Activated CD8-positive, alpha-beta T cell treated with anti-CD3 and anti-CD28 coated beads, Interleukin-2, amount 10 ng/mL, durations not matched to agents 7 days and 5 days (primary cell): ENCODE measurements around the gene KCTD20. TPM values are rescaled to one million over a fixed set of nuclear protein-coding genes. Genes with fewer than 3 reads are reported as not detected.
A peak's percentile ranks its signal among the peaks of the same experiment; 100 is the strongest.
"Not testable (repeated sequence)": the region's sequence is repeated elsewhere in the genome, so short reads cannot be mapped to it uniquely, and the experiment has no call there.

ENCODE experiments used
- ATAC-seq: fragments of 150-1000 bp; cut with Tn5 transposase; one replicate; pipeline ENCODE4 v1.10.0; 2021; ENCODE audit warnings: moderate library complexity
- CTCF ChIA-PET: fragments of 350-600 bp; sonication (Branson Sonifier 250); formaldehyde crosslinking; loops from one replicate; lab custom pipeline; 2021; ENCODE audit warnings: antibody characterized with exemption; lab: Charles Lee
- POLR2A ChIA-PET: fragments of 350-600 bp; sonication (Branson Sonifier 250); formaldehyde crosslinking; loops from one replicate; lab custom pipeline; 2021; ENCODE audit warnings: antibody characterized with exemption; lab: Charles Lee
- DNase-seq: peaks from one replicate; pipeline ENCODE4 v3.0.0-alpha.2; 2020
- H3K27ac Mint-ChIP-seq: one replicate; pipeline ENCODE4 v1.8.0; 2021; ENCODE audit warnings: mild to moderate bottlenecking, mixed read lengths
- H3K27me3 Mint-ChIP-seq: one replicate; pipeline ENCODE4 v1.8.0; 2021; ENCODE audit warnings: low read depth, mixed read lengths
- H3K36me3 Mint-ChIP-seq: one replicate; pipeline ENCODE4 v1.8.0; 2021; ENCODE audit warnings: low read depth, mixed read lengths
- H3K4me1 Mint-ChIP-seq: one replicate; pipeline ENCODE4 v1.8.0; 2021; ENCODE audit warnings: low read depth, mixed read lengths
- H3K4me3 Mint-ChIP-seq: one replicate; pipeline ENCODE4 v1.8.0; 2021; ENCODE audit warnings: mild to moderate bottlenecking, mixed read lengths
- H3K9me3 Mint-ChIP-seq: one replicate; pipeline ENCODE4 v1.8.0; 2022; ENCODE audit warnings: mixed read lengths; ENCODE audit not compliant: insufficient read depth
- total RNA-seq, 2 experiments: library from RNA; stranded (reverse); gene quantifications; one replicate each; pipeline ENCODE4 v1.2.3, GENCODE V29; 2021

The KCTD20 gene
- total RNA-seq = 10 to 100 TPM; 56.5 to 58.9 TPM

DNA sequence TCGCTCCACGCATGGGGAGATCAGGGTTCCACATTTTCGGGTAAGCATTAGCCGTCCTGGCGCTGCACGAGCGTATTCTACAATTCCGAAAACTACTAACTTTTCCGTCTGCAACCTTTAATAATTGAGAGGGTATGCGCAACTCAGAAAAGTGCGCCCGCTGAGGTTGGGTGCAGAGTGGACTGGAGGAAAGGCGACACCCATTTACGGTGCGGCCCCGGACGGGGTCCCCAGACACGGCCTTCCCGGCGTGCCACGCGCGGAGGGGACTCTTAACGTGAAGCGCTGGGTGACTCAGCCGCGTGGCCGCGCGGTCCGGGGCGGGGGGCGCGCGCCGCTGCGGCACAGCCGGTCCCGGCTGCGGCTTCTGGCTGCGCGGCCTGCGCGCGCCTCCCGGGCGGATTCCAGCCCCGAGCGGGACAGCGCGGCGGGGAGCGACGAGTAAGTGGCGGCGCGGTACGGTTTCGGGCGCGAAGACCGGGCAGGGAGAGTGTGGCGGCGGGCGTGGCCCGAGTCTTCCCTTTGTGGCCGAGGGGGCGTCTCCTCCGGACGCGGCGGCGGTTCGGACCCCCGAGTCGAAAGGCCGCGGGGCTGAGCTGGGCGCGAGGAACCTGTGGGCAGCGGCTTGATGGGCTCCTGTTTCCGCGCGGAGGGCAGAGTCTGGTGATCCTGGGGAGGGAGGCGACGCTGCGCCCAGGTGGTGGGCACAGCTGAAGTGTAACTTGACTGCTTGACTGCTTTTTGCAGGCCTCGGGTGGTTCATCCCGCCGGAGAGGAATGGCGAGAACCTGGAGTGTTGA is at the start of gene KCTD20, which contains the start of gene PXT1:
TSS of gene KCTD20 (plus strand) at position 330 of the 800 bp plus-strand sequence. CDS start 27,098 bp downstream, outside the sequence.
TSS of gene PXT1 (minus strand) at position 184 of the 800 bp plus-strand sequence. CDS start 16,772 bp downstream, outside the sequence.
- peak within 1 kb of the TSS; percentile 96 for H3K4me3 Mint-ChIP-seq
- no peaks in the 10 kb centered on the region for H3K27me3 Mint-ChIP-seq
- no peaks in the 10 kb centered on the region for H3K9me3 Mint-ChIP-seq
- ChIA-PET CTCF (interaction anchor here (0.7 to 0.8 kb wide), 2 partner anchors 20 to 65 kb away, joined by 3 to 8 read pairs; no protein-coding TSS in a partner anchor), POLR2A (interaction anchor here (0.6 to 1.1 kb wide), 6 partner anchors 14 to 391 kb away, joined by 3 to 4 read pairs (median 3); partner anchors contain the start of gene SRSF3)
- peaks cover 23% of the 10 kb centered on the region for H3K36me3 Mint-ChIP-seq
- peak within 1 kb of the TSS; percentile 96 for H3K27ac Mint-ChIP-seq
- ATAC-seq (peak; percentile 87), DNase-seq (peak; percentile 90)
- peaks cover 38% of the 10 kb centered on the region for H3K4me1 Mint-ChIP-seq

DNA sequence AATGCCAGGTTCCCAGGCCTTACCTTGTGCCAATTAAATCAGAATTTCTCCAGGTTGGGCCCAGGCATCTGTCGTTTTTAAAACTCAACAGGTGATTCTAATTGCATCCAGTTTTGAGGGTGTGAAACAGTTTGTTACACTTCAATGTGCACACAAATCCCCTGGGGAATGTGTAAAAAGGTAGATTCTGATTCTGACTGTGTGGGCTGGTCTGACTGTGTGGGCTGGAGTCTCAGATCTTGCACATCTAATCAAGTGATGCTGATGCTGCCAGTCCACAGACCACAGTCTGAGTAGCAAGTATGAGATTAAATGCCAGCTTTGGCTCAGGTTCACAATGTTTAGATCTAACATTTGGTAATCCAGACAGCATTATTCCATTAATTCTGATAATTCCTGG is 42.8 kb upstream of the KCTD20 start:
- CTCF ChIA-PET = no interaction called here

DNA sequence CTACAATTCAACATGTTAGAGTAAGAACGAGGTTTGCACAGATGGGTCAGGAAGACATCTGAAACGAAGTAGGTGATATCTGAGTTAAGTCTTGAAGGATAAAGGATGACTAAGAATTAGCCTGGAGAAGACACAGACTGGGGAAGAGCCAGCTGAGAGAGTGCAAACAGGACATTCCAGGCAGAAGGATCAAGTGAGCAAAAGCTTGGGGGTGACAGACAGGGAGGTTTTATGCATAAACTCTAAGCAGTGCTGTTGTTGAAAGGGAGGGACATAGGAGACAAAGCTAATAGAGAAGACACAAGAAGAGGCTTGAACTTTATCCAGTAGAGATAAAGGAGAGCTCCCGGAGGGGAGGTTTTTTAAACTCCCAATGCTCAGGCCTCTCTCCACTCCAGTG is 40.3 kb upstream of the KCTD20 start:
- no peaks in the 10 kb centered on the region for H3K4me1 Mint-ChIP-seq
- DNase-seq = no peak
- CTCF ChIA-PET = no interaction called here
- no peak overlapping the region for H3K27ac Mint-ChIP-seq
- no peaks in the 10 kb centered on the region for H3K9me3 Mint-ChIP-seq
- ATAC-seq = no peak
- POLR2A ChIA-PET = no interaction called here
- peaks cover 29% of the 10 kb centered on the region for H3K27me3 Mint-ChIP-seq
- no peak overlapping the region for H3K4me3 Mint-ChIP-seq
- H3K36me3 Mint-ChIP-seq = no peaks in the 10 kb centered on the region

More for the DNA sequence above, 42.8 kb upstream of the KCTD20 start:
- ATAC-seq (no peak), DNase-seq (no peak)
- peaks cover 23% of the 10 kb centered on the region for H3K27me3 Mint-ChIP-seq
- no peaks in the 10 kb centered on the region for H3K36me3 Mint-ChIP-seq
- no peaks in the 10 kb centered on the region for H3K9me3 Mint-ChIP-seq
- H3K27ac Mint-ChIP-seq = no peak overlapping the region
- no peak overlapping the region for H3K4me3 Mint-ChIP-seq
- no peaks in the 10 kb centered on the region for H3K4me1 Mint-ChIP-seq
- POLR2A ChIA-PET = no interaction called here

DNA sequence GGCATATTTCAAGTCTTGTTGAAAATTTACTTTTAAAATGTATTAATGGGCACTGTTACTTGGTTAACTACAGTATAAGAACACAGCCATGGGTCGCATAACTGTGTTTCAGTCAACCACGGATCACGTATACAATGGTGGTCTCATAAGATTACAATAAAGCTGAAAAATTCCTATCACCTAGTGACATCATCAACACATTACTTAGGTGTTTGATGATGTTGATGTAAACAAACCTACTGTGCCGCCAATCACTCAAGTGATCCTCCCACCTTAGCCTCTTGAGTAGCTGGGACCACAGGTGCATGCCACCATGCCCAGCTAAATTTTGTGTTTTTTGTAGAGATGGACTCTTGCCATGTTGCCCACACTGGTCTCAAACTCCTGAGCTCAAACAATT is 38.6 kb upstream of the KCTD20 start:
- Mint-ChIP-seq H3K4me3 (no peak overlapping the region), H3K4me1 (no peaks in the 10 kb centered on the region), H3K27ac (no peak overlapping the region), H3K36me3 (no peaks in the 10 kb centered on the region), H3K27me3 (peaks cover 31% of the 10 kb centered on the region), H3K9me3 (no peaks in the 10 kb centered on the region)
- POLR2A ChIA-PET = no interaction called here
- DNase-seq (no peak), ATAC-seq (no peak)
- CTCF ChIA-PET = interaction anchor here (1.2 kb wide), 1 partner anchor 19 kb away, joined by 7 read pairs; no protein-coding TSS in a partner anchor

DNA sequence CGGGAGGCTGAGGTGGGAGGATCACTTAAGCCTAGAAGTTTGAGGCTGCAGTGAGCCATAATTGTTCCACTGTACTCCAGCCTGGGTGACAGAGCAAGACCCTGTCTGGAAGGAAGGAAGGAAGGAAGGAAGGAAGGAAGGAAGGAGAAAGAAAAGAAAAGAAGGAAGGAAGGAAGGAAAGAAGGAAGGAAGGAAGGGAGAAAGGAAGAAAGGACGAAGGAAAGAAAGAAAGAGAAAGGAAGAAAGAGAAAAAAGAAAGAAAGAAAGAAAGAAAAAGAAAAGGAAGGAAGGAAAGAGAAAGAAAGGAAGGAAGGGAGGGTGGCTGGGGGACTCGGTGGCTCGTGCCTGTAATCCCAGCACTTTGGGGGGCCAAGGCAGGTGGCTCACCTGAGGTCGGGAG is 33.1 kb upstream of the KCTD20 start:
- H3K9me3 Mint-ChIP-seq, H3K36me3 Mint-ChIP-seq, H3K4me1 Mint-ChIP-seq, POLR2A ChIA-PET, CTCF ChIA-PET, DNase-seq, ATAC-seq, H3K27ac Mint-ChIP-seq, H3K4me3 Mint-ChIP-seq: not testable (repeated sequence)
- H3K27me3 Mint-ChIP-seq = peaks cover 21% of the 10 kb centered on the region

DNA sequence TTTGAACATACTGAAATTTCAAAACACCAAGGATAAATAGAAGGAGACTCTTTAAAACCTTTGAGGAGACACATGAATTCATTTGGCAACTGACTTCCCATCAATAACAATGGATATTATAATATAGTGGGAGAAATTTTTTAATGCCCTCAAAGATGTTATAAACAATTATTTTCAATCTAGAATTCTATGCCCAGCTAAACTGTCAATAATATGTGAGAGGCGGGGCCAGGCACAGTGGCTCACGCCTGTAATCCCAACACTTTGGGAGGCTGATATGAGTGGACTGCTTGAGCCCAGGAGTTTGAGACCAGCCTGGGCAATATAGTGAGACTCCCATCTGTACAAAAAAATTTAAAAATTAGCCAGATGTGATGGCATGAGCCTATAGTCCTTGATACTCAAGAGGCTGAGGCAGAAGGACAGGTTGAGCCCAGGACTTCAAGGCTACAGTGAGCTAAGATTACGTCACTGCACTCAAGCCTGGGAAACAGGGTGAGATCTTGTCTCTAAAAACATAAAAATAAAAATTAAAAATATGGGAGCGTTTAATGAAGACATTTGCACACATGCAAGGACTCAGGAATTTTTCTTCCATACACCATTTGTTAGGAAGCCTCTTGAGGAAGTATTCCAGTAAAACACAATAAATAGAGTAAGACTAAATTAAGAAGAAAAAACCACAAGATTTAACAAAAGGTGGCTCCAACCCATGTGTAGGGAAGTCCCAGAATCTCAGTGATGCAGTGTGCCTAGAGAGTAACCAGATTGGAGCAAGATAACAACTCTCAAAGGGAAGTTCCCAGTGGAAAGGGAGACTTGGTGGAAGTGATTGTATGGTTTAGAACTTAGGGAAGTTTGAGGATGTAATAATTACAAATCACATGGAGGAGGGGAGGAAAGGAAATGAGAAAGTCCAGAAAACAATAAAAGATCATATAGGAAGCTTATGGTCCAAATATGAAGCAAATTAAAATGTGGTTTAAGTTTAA is 29.0 kb upstream of the KCTD20 start:
- no peak for DNase-seq
- H3K4me3 Mint-ChIP-seq = no peak overlapping the region
- H3K9me3 Mint-ChIP-seq = no peaks in the 10 kb centered on the region
- H3K36me3 Mint-ChIP-seq = no peaks in the 10 kb centered on the region
- H3K27ac Mint-ChIP-seq = no peak overlapping the region
- no peaks in the 10 kb centered on the region for H3K4me1 Mint-ChIP-seq
- ChIA-PET CTCF (interaction anchor here (2.0 kb wide), 1 partner anchor 10 kb away, joined by 4 read pairs; no protein-coding TSS in a partner anchor), POLR2A (no interaction called here)
- no peak for ATAC-seq
- H3K27me3 Mint-ChIP-seq = peaks cover 13% of the 10 kb centered on the region

DNA sequence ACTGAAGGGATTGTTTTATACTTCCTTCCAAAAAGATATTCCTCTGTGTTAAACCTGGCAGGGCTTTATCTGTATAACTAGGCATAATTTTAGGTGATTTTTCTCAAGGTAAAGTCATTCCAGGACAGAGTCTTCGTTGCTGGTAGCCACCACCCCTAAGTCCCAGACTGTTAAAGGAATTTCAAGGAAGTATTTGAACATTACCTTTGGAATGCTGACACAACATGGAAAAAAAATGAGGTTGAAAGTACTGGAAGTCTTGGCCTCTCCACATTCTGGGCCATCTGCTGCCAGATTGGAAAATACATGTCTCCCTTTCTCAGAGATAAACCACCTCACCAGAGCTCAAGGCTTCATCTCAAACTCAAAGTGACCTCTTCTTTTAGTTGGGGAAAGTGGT is 28.3 kb upstream of the KCTD20 start:
- no peak for ATAC-seq
- Mint-ChIP-seq H3K27ac (no peak overlapping the region), H3K9me3 (no peaks in the 10 kb centered on the region), H3K4me1 (no peaks in the 10 kb centered on the region), H3K36me3 (no peaks in the 10 kb centered on the region), H3K27me3 (peaks cover 9% of the 10 kb centered on the region), H3K4me3 (no peak overlapping the region)
- no peak for DNase-seq
- ChIA-PET POLR2A (interaction anchor here (0.6 kb wide), 1 partner anchor 219 kb away, joined by 3 read pairs; no protein-coding TSS in a partner anchor), CTCF (interaction anchor here (2.0 kb wide), 1 partner anchor 9 kb away, joined by 4 read pairs; no protein-coding TSS in a partner anchor)

DNA sequence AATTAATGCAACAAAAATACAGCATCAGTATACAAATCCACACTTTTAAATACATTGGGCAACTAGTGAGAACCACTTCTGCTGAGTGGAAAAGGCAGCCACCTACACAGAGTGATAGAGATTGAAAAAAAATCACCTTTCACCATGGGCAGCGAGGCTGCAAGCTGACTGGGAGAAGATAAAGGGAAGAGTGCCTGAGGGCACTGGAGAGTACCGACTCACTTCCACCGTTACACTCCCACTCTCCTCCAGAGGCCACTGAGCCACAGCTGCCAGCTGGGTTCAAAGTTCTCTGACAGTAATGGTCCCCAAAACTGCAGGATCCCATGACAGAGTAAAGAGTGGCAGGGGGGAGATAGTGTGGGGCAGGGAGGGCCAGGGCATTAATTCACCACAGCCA is 24.2 kb upstream of the KCTD20 start:
- Mint-ChIP-seq H3K27me3 (peaks cover 8% of the 10 kb centered on the region), H3K9me3 (no peaks in the 10 kb centered on the region), H3K4me3 (no peak overlapping the region), H3K27ac (no peak overlapping the region), H3K4me1 (peaks cover 12% of the 10 kb centered on the region), H3K36me3 (no peaks in the 10 kb centered on the region)
- ChIA-PET CTCF (interaction anchor here (1.0 kb wide), 1 partner anchor 161 kb away, joined by 3 read pairs; no protein-coding TSS in a partner anchor), POLR2A (no interaction called here)
- DNase-seq (no peak), ATAC-seq (no peak)

DNA sequence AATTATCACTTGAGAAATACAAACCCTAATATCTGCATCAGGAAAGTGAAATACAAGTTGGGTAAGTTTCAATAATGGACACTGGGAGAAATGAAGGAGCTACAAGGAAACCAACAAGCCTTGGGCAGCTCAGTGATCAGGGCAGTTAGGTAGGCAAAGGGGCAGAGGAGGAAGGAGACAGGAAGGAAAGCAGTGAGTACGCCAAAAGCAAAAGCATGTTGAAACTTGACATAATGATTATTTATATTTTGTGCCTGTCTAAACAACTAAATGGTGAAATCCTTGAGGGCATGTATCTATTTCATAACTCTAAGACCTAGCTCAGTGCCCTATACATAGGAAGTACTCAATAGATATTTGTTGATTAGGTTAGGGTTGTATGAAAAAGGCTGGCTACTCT is 23.5 kb upstream of the KCTD20 start:
- peaks cover 6% of the 10 kb centered on the region for H3K27me3 Mint-ChIP-seq
- DNase-seq (no peak), ATAC-seq (no peak)
- H3K4me1 Mint-ChIP-seq = peaks cover 18% of the 10 kb centered on the region
- no peaks in the 10 kb centered on the region for H3K36me3 Mint-ChIP-seq
- ChIA-PET POLR2A (no interaction called here), CTCF (interaction anchor here (1.0 to 1.4 kb wide), 2 partner anchors 21 to 160 kb away, joined by 3 to 4 read pairs; no protein-coding TSS in a partner anchor)
- no peak overlapping the region for H3K27ac Mint-ChIP-seq
- no peaks in the 10 kb centered on the region for H3K9me3 Mint-ChIP-seq
- H3K4me3 Mint-ChIP-seq = no peak overlapping the region

DNA sequence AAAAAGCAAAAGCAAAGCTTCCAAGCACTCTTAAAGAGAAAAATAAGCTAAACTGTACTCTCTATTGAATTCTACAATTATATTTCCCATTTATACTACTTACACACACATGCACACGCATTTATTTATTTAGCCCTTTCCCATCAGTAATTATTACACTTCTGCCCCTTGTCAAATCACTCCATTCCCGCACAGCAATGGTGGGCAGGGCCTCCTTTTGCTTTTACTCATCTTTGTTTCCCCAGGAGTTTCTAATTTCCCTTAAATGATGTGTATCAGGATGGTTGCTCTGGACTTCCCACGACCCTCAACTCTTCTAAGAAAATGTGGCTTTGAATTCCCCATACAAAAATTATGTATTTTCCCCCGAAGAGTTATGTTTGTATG is 20.1 kb upstream of the KCTD20 start:
- Mint-ChIP-seq H3K36me3 (no peaks in the 10 kb centered on the region), H3K27me3 (peaks cover 4% of the 10 kb centered on the region)
- ATAC-seq = no peak

More for the DNA sequence above, 20.1 kb upstream of the KCTD20 start:
- no peak for DNase-seq
- peak overlapping the region; percentile 80 for H3K4me3 Mint-ChIP-seq
- no peaks in the 10 kb centered on the region for H3K9me3 Mint-ChIP-seq
- POLR2A ChIA-PET = interaction anchor here (0.7 to 1.5 kb wide), 7 partner anchors 17 to 173 kb away, joined by 3 to 7 read pairs (median 3); no protein-coding TSS in a partner anchor
- CTCF ChIA-PET = interaction anchor here (0.6 to 2.3 kb wide), 19 partner anchors 9 to 360 kb away, joined by 3 to 17 read pairs (median 4); no protein-coding TSS in a partner anchor
- peaks cover 19% of the 10 kb centered on the region for H3K4me1 Mint-ChIP-seq
- H3K27ac Mint-ChIP-seq = peak overlapping the region; percentile 86
